ENCODE data around the gene COG3. TPM values are rescaled to one million over a fixed set of nuclear protein-coding genes. Genes with fewer than 3 reads are reported as not detected.
A peak's percentile ranks its signal among the peaks of the same experiment; 100 is the strongest.

COG3 gene
- total RNA-seq, 1 donor from 2014 or later = 23.8 TPM

DNA sequence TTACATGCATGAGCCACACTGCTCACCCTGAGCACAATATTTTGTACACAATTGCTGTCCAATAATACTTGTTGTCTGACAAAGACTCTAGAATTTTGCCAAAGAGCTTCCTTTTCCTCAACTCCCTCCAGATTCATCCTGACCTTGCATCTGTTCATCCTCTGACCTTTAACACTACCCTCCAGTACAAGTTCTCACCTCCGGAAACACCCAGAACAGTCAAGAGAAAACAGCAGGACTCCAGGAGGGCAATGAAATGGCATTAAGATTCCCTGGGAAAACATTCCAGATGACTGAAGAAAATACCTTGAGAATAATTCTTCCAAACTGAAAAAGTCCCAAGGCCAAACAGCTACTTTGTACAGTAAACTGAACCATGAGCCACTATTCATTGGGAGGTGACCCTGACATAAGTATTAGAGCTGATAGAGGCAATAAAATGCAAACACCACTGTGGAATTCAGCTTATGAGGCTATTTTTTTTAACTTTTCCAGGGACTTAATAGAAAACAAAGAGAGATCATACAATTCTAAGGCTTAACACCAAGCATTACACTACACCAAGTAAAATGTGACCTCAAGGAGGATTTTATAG lies 15.7 kb upstream of the COG3 start:
- Mint-ChIP-seq H3K4me3 (ENCODE audit: unreplicated experiment) (no peak overlapping the region), H3K4me1 (ENCODE audit: low read depth) (peaks cover 14% of the 10 kb centered on the region), H3K9me3 (ENCODE audit: low read depth) (no peaks in the 10 kb centered on the region), H3K27me3 (ENCODE audit: low read depth) (peaks cover 3% of the 10 kb centered on the region), H3K27ac (ENCODE audit: unreplicated experiment) (no peak overlapping the region), H3K36me3 (ENCODE audit: low read depth) (no peaks in the 10 kb centered on the region)
- DNase-seq (ENCODE audit: low spot score) = no peak
- TF ChIP-seq, protein P1, sequence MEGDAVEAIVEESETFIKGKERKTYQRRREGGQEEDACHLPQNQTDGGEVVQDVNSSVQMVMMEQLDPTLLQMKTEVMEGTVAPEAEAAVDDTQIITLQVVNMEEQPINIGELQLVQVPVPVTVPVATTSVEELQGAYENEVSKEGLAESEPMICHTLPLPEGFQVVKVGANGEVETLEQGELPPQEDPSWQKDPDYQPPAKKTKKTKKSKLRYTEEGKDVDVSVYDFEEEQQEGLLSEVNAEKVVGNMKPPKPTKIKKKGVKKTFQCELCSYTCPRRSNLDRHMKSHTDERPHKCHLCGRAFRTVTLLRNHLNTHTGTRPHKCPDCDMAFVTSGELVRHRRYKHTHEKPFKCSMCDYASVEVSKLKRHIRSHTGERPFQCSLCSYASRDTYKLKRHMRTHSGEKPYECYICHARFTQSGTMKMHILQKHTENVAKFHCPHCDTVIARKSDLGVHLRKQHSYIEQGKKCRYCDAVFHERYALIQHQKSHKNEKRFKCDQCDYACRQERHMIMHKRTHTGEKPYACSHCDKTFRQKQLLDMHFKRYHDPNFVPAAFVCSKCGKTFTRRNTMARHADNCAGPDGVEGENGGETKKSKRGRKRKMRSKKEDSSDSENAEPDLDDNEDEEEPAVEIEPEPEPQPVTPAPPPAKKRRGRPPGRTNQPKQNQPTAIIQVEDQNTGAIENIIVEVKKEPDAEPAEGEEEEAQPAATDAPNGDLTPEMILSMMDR (IDR thresholded peaks at IDR 0.05) = no peak

DNA sequence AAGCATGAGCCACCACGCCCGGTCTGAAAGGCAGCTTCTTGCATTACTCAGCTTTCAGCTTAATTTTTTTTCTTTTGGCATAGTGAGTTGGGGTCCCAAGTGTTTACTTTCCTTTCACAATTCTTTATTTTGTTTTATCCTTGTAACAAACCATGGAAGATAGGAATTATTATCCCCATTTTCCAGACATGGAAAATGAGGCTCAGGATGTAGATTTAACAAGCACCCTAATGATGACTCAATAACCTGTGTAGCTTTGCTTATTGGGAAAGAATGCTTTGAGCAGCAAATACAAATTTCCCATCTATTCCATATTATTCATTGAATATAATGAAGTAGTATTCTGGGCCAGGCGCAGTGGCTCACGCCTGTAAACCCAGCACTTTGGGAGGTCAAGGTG lies 13.5 kb upstream of the COG3 start:
- Mint-ChIP-seq H3K9me3 (ENCODE audit: low read depth) (no peaks in the 10 kb centered on the region), H3K4me3 (ENCODE audit: unreplicated experiment) (no peak overlapping the region), H3K27me3 (ENCODE audit: low read depth) (no peaks in the 10 kb centered on the region), H3K36me3 (ENCODE audit: low read depth) (no peaks in the 10 kb centered on the region), H3K4me1 (ENCODE audit: low read depth) (peaks cover 14% of the 10 kb centered on the region), H3K27ac (ENCODE audit: unreplicated experiment) (no peak overlapping the region)
- DNase-seq (ENCODE audit: low spot score) = no peak
- TF ChIP-seq, protein P1 (IDR thresholded peaks at IDR 0.05) = no peak

DNA sequence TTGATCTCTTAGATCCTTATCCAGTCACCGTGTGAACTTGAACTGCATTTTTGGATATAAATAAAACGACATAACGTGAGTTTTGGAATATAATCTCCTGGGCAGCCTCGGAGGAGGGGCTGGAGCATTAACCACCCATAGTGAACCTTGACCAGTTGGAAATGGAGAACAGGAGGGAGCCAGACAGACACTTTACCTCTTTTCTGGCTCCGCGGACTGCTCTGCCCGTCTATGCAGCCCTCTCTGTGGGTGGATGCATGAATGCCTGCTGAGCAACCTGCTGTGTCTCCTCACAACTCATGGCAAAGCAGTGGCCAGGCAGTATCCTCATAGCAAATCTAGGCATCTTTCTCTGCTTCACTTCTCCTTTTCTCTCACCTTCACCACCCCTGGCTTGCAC lies 10.5 kb upstream of the COG3 start:
- Mint-ChIP-seq H3K27me3 (ENCODE audit: low read depth) (no peaks in the 10 kb centered on the region), H3K27ac (ENCODE audit: unreplicated experiment) (no peak overlapping the region), H3K4me3 (ENCODE audit: unreplicated experiment) (no peak overlapping the region), H3K9me3 (ENCODE audit: low read depth) (no peaks in the 10 kb centered on the region), H3K4me1 (ENCODE audit: low read depth) (peaks cover 16% of the 10 kb centered on the region), H3K36me3 (ENCODE audit: low read depth) (no peaks in the 10 kb centered on the region)
- TF ChIP-seq, protein P1 (IDR thresholded peaks at IDR 0.05) = no peak
- DNase-seq (ENCODE audit: low spot score) = no peak

DNA sequence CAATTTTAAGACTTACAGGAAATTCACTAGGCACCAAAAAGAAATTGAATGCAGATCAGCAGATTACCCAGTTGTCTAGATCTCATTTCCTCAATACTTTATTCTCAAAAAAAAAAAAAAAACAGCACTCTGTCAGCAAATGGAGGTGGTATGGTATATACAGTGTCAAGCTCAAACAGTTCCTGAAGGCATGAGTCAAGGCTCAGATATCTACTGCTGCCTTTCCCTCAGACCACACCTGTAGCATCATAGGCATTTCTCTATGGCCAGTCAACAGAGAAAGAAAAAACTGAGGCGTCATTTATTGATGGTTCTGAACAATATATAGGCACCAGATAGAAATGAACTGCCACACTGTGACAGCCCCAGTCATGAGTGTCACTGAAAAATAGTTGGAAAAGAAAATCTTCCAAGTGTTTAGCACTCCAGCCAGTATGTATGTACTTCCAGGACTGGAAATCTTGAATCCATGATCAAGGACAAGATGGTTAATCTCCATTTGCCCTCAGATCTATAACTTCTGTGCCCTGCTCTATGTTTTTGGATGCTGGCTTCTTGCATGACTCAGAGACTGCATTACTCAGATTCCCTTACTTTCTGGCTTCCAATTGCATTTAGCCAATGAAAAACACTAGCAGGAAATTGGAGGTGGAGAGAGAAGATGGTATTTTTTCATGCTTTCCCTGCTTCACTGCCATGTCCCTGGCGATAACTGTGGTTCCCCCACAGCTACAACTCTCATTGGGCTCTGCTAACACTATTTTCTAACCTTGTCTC lies 8.4 kb upstream of the COG3 start:
- Mint-ChIP-seq H3K9me3 (ENCODE audit: low read depth) (no peaks in the 10 kb centered on the region), H3K4me3 (ENCODE audit: unreplicated experiment) (no peak overlapping the region), H3K27me3 (ENCODE audit: low read depth) (no peaks in the 10 kb centered on the region), H3K36me3 (ENCODE audit: low read depth) (no peaks in the 10 kb centered on the region), H3K27ac (ENCODE audit: unreplicated experiment) (peak overlapping the region; percentile 41), H3K4me1 (ENCODE audit: low read depth) (peaks cover 16% of the 10 kb centered on the region)
- DNase-seq (ENCODE audit: low spot score) = no peak
- TF ChIP-seq, protein P1 (IDR thresholded peaks at IDR 0.05) = no peak

DNA sequence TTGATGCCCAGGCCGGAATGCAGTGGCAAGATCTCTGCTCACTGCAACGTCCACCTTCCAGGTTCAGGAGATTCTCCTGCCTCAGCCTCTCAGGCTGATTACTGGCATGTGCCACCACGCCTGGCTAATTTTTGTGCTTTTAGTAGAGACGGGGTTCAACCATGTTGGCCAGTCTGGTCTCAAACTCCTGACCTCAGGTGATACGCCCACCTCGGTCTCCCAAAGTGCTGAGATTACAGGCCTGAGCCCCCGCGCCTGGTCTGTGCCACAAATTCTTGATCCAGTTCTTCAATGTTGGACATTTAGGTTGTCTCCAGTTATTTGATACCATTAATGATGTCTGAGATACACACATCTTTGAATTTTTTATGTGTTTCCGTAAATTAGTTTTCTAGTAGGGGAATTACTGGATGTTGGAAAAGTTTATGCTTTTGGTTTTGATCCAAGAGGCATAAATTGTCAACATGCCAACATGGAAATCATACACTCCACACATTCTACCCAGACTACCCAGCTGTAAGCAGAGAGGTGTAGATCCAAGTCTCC lies 525 bp upstream of the COG3 start:
- peaks cover 42% of the 10 kb centered on the region for H3K4me1 Mint-ChIP-seq (ENCODE audit: low read depth)
- H3K9me3 Mint-ChIP-seq (ENCODE audit: low read depth) = no peaks in the 10 kb centered on the region
- DNase-seq (ENCODE audit: low spot score) = no peak
- H3K36me3 Mint-ChIP-seq (ENCODE audit: low read depth) = peaks cover 5% of the 10 kb centered on the region
- H3K4me3 Mint-ChIP-seq (ENCODE audit: unreplicated experiment) = peak overlapping the region; percentile 92
- H3K27me3 Mint-ChIP-seq (ENCODE audit: low read depth) = no peaks in the 10 kb centered on the region
- H3K27ac Mint-ChIP-seq (ENCODE audit: unreplicated experiment) = peak overlapping the region; percentile 97
- TF ChIP-seq, protein P1 (IDR thresholded peaks at IDR 0.05) = no peak
